Activated CD8-positive, alpha-beta T cell treated with anti-CD3 and anti-CD28 coated beads for 36 hours (primary cell): ENCODE results near the gene ANKRD11. TPM values are rescaled to one million over a fixed set of nuclear protein-coding genes. Genes with fewer than 3 reads are reported as not detected.

Source experiments
- ATAC-seq: fragments of 200-7000 bp; cut with Tn5 transposase; one replicate; pipeline ENCODE4 v1.10.0; 2021; ENCODE audit warnings: mild to moderate bottlenecking, moderate library complexity
- CTCF ChIA-PET: fragments of 350-600 bp; sonication (Branson Sonifier 250); formaldehyde crosslinking; loops from one replicate; lab custom pipeline; 2021; ENCODE audit warnings: antibody characterized with exemption; lab: Charles Lee
- POLR2A ChIA-PET: fragments of 350-600 bp; sonication (Branson Sonifier 250); formaldehyde crosslinking; loops from one replicate; lab custom pipeline; 2021; ENCODE audit warnings: antibody characterized with exemption; lab: Charles Lee
- DNase-seq: peaks from one replicate; pipeline ENCODE4 v3.0.0-alpha.2; 2020
- H3K27ac Mint-ChIP-seq: one replicate; pipeline ENCODE4 v1.8.0; 2021; ENCODE audit warnings: mild to moderate bottlenecking, mixed read lengths
- H3K27me3 Mint-ChIP-seq: one replicate; pipeline ENCODE4 v1.8.0; 2021; ENCODE audit warnings: mixed read lengths
- H3K36me3 Mint-ChIP-seq: one replicate; pipeline ENCODE4 v1.8.0; 2021; ENCODE audit warnings: low read depth, mixed read lengths
- H3K4me1 Mint-ChIP-seq: one replicate; pipeline ENCODE4 v1.8.0; 2021; ENCODE audit warnings: low read depth, mixed read lengths
- H3K4me3 Mint-ChIP-seq: one replicate; pipeline ENCODE4 v1.8.0; 2021; ENCODE audit warnings: mild to moderate bottlenecking, moderate library complexity, mixed read lengths
- H3K9me3 Mint-ChIP-seq: one replicate; pipeline ENCODE4 v1.8.0; 2021; ENCODE audit warnings: mixed read lengths
- CTCF ChIP-seq: fragments of 200-600 bp; IDR thresholded peaks from one replicate; pipeline ENCODE4 v1.8.0; 2022; ENCODE audit warnings: antibody characterized with exemption, mild to moderate bottlenecking
- intact Hi-C: fragments of 100-400 bp; cut with micrococcal nuclease; formaldehyde crosslinking; loops from one replicate; pipeline ENCODE4 v1.10.0; 2022
- total RNA-seq, 2 experiments: library from RNA; stranded (reverse); gene quantifications; one replicate each; pipeline ENCODE4 v1.2.3, GENCODE V29; 2021

Gene ANKRD11
- total RNA-seq, 2 experiments from 2014 or later: 145 to 147 TPM

- Mint-ChIP-seq H3K4me3 (no peak overlapping the region), H3K9me3 (no peaks in the 10 kb centered on the region), H3K27me3 (no peaks in the 10 kb centered on the region), H3K36me3 (peaks cover 17% of the 10 kb centered on the region), H3K4me1 (no peaks in the 10 kb centered on the region), H3K27ac (no peak overlapping the region)
- ChIA-PET CTCF (interaction anchor here (1.6 kb wide), 1 partner anchor 9 kb away, joined by 4 read pairs; no protein-coding TSS in a partner anchor), POLR2A (no interaction called here)
- no peak for TF ChIP-seq CTCF
- intact Hi-C loops: no loop called here
- no peak for ATAC-seq
- DNase-seq: no peak
These were observed 210.5 kb downstream of the ANKRD11 start for GRCh38 chr16:89279666-89280481.

- H3K4me1 Mint-ChIP-seq: no peaks in the 10 kb centered on the region
- CTCF ChIA-PET: no interaction called here
- H3K27me3 Mint-ChIP-seq: no peaks in the 10 kb centered on the region
- TF ChIP-seq CTCF: no peak
- intact Hi-C loops: no loop called here
- ATAC-seq: peak; percentile 8
- POLR2A ChIA-PET: no interaction called here
- no peak overlapping the region for H3K27ac Mint-ChIP-seq
- no peak for DNase-seq
- H3K4me3 Mint-ChIP-seq: no peak overlapping the region
- peaks cover 22% of the 10 kb centered on the region for H3K36me3 Mint-ChIP-seq
- no peaks in the 10 kb centered on the region for H3K9me3 Mint-ChIP-seq
These were observed 211.7 kb downstream of the ANKRD11 start for GRCh38 chr16:89278441-89279240.

GRCh38 chr16:89277641-89278341 lies 212.6 kb downstream of the ANKRD11 start:
- H3K27ac Mint-ChIP-seq: no peak overlapping the region
- no peaks in the 10 kb centered on the region for H3K27me3 Mint-ChIP-seq
- ATAC-seq (no peak), DNase-seq (no peak)
- no peak overlapping the region for H3K4me3 Mint-ChIP-seq
- peaks cover 27% of the 10 kb centered on the region for H3K36me3 Mint-ChIP-seq
- H3K4me1 Mint-ChIP-seq: no peaks in the 10 kb centered on the region
- POLR2A ChIA-PET: no interaction called here
- CTCF ChIA-PET: no interaction called here
- intact Hi-C loops: no loop called here
- no peak for TF ChIP-seq CTCF
- H3K9me3 Mint-ChIP-seq: no peaks in the 10 kb centered on the region

- DNase-seq (no peak), ATAC-seq (no peak)
- H3K4me3 Mint-ChIP-seq: no peak overlapping the region
- peaks cover 33% of the 10 kb centered on the region for H3K36me3 Mint-ChIP-seq
- ChIA-PET POLR2A (no interaction called here), CTCF (no interaction called here)
- H3K9me3 Mint-ChIP-seq: no peaks in the 10 kb centered on the region
- peak overlapping the region; percentile 13 for H3K27ac Mint-ChIP-seq
- TF ChIP-seq CTCF: no peak
- no peaks in the 10 kb centered on the region for H3K27me3 Mint-ChIP-seq
- H3K4me1 Mint-ChIP-seq: no peaks in the 10 kb centered on the region
- intact Hi-C loops: no loop called here
These were observed 213.3 kb downstream of the ANKRD11 start for GRCh38 chr16:89277049-89277448.
